Stimulated activated effector memory CD8-positive, alpha-beta T cell treated with anti-CD3 and anti-CD28 coated beads, Interleukin-12 subunit alpha, Interleukin-12 subunit beta, amount 100 ng/mL, for 72 hours (primary cell): ENCODE results near the gene KRT78.

Experiments used
- ATAC-seq: fragments of 150-1000 bp; cut with Tn5 transposase; 2 replicates; pipeline ENCODE4 v1.10.0; 2021
- DNase-seq, 2 donors: peaks; one replicate each; pipeline ENCODE4 v3.0.0; 2021 to 2022; ENCODE audit warnings: low spot score in 2 of 2
- H3K27ac Mint-ChIP-seq: one replicate; pipeline ENCODE4 v1.8.0; 2022; ENCODE audit warnings: mild to moderate bottlenecking, mixed read lengths
- H3K36me3 Mint-ChIP-seq: one replicate; pipeline ENCODE4 v1.8.0; 2022; ENCODE audit warnings: mild to moderate bottlenecking, mixed read lengths
- H3K4me1 Mint-ChIP-seq: one replicate; pipeline ENCODE4 v1.8.0; 2022; ENCODE audit warnings: mixed read lengths
- H3K4me3 Mint-ChIP-seq: one replicate; pipeline ENCODE4 v1.8.0; 2022; ENCODE audit warnings: mild to moderate bottlenecking, mixed read lengths
- H3K9me3 Mint-ChIP-seq: one replicate; pipeline ENCODE4 v1.8.0; 2022; ENCODE audit warnings: mixed read lengths

KRT78 gene

DNA sequence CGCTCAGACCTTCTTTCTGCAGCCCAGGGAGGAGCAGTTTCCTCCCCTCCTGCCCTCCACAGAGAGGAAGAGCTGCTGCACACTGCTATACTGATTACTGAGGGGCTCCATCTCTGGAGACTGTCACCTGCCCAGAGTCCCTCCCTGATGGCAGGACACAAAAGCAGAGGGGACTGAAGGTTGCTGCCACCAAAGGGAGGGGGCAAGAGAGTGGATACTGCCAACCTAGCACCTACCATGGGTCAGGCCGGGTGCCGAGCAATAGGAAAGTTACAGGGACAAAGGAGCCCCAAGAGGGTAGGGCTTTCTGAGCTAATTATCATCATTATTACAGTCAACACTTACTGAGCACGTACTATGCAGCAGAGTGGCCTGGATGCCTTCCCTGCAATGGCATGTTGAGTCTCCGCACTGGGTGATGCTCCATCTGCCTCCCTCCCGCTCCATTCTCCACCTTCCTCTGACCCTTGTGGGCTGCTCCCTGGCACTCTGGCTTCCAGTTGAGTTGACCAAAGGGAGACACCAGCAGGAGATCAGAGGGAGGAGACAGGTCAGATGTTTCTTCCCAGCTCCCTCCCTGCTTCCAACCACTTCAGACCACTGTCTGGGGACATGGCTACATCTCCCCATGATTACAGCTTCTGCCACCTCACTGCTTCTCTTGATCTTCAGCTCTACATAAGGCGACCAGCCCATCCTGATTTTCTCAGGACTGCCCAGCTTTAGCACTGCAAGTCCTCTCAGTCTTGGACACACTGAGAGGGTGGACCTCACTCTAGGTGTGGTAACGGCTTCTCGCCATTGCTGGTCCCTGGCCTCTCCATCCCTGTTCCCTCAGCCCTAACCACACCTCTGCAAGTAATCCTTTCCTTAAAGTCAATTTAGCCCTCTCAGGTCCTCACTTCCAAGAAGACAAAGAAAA, 12.0 kb downstream of the KRT78 start:
- DNase-seq (no peak), ATAC-seq (no peak)
- Mint-ChIP-seq H3K4me3 (peak overlapping the region; percentile 63), H3K4me1 (peaks cover 33% of the 10 kb centered on the region), H3K27ac (peak overlapping the region; percentile 91), H3K36me3 (peaks cover 6% of the 10 kb centered on the region), H3K9me3 (no peaks in the 10 kb centered on the region)

- Mint-ChIP-seq H3K4me1 (peaks cover 33% of the 10 kb centered on the region), H3K27ac (peak overlapping the region; percentile 91), H3K9me3 (no peaks in the 10 kb centered on the region), H3K4me3 (peak overlapping the region; percentile 63), H3K36me3 (peaks cover 6% of the 10 kb centered on the region)
- ATAC-seq (peak; percentile 98), DNase-seq (peak; percentile 52 to 69)
Measured at GRCh38 chr12:52836042-52836466, 12.7 kb downstream of the KRT78 start.

- Mint-ChIP-seq H3K4me3 (peak overlapping the region; percentile 63), H3K36me3 (peaks cover 6% of the 10 kb centered on the region), H3K4me1 (peaks cover 33% of the 10 kb centered on the region), H3K9me3 (no peaks in the 10 kb centered on the region), H3K27ac (peak overlapping the region; percentile 91)
- no peak for DNase-seq
- ATAC-seq: no peak
Measured at GRCh38 chr12:52835271-52836041, 13.3 kb downstream of the KRT78 start.

- DNase-seq (no peak), ATAC-seq (no peak)
- no peaks in the 10 kb centered on the region for H3K9me3 Mint-ChIP-seq
- H3K4me3 Mint-ChIP-seq: no peak overlapping the region
- peaks cover 6% of the 10 kb centered on the region for H3K36me3 Mint-ChIP-seq
- peaks cover 38% of the 10 kb centered on the region for H3K4me1 Mint-ChIP-seq
- peak overlapping the region; percentile 91 for H3K27ac Mint-ChIP-seq
Measured at GRCh38 chr12:52834727-52835001, 14.1 kb downstream of the KRT78 start.

DNA sequence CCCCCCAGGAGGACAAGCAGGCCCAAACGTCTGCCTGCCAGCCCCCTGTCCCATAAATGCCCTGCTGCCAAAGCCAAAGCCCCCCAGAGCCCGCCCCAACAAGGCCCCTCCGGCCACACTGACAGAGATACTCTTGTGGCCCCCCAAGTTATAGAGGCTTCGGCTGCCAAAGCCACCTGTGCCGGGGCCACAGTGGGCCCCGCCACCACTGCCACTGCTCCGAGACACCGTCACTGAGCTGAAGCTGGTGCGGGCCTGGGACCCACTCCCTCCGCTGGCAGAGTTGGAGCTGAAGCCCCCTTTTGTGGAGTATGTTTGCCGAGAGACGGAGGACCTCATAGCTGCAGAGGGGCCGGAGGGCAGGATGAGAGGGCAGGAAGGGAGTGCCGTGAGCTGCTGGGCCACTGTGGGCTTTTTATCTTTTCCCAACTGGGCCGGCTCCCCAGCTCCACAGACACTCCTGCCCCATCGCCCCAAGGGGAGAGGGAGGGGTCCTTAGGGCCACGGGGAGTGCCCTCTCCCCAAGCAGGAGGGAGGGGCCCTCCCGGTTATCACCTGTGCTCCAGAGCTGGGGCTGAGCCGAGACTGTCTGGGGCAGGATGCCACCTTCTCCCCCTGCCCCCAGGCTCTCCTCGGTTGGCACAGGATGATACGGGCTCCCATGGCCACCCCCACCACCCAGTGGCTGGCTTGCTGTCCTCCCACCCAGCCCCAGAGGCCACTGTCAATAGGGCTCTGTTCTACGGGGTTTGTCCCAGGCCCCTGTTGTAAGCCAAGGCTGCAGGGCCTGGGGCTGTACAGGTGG, 14.7 kb downstream of the KRT78 start, which contains the start of gene KRT79:
Gene KRT79, minus strand, starts transcription at position 390 of the 805 bp plus-strand sequence. Its CDS starts 51 bp downstream, at position 339.
- H3K36me3 Mint-ChIP-seq: peaks cover 6% of the 10 kb centered on the region
- peaks cover 38% of the 10 kb centered on the region for H3K4me1 Mint-ChIP-seq
- ATAC-seq: no peak
- H3K4me3 Mint-ChIP-seq: peak within 1 kb of the TSS; percentile 63
- H3K27ac Mint-ChIP-seq: peak within 1 kb of the TSS; percentile 91
- H3K9me3 Mint-ChIP-seq: no peaks in the 10 kb centered on the region
- no peak for DNase-seq

GRCh38 chr12:52832985-52833905, 15.5 kb downstream of the KRT78 start:
- no peak for ATAC-seq

GRCh38 chr12:52832451-52832850, 16.3 kb downstream of the KRT78 start:
- H3K4me1 Mint-ChIP-seq: peaks cover 35% of the 10 kb centered on the region

More at GRCh38 chr12:52832985-52833905, 15.5 kb downstream of the KRT78 start:
- DNase-seq: no peak
- Mint-ChIP-seq H3K36me3 (peaks cover 6% of the 10 kb centered on the region), H3K9me3 (no peaks in the 10 kb centered on the region), H3K4me3 (no peak overlapping the region), H3K27ac (peak overlapping the region; percentile 91), H3K4me1 (peaks cover 38% of the 10 kb centered on the region)

DNA sequence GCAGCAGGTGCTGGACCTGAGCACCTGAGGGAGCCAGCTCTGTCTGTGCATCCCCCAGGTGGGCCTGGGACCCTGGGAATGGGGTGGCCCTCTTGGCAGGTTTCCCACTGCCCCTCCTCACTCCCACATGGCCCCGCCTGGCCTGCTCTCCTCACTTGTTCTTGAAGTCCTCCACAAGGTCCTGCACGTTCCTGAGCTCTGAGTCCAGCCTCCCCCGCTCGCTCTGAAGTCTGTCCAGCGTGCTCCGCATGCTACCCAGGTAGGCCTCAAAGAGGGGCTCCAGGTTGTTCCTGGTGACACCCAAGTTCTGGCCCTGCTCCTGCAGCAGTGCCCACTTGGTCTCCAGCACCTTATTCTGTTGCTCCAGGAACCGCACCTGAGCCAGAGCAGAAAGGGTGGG, 17.5 kb downstream of the KRT78 start:
- Mint-ChIP-seq H3K27ac (peak overlapping the region; percentile 3), H3K36me3 (no peaks in the 10 kb centered on the region), H3K4me1 (peaks cover 23% of the 10 kb centered on the region), H3K9me3 (no peaks in the 10 kb centered on the region), H3K4me3 (no peak overlapping the region)
- DNase-seq: no peak
- no peak for ATAC-seq

More at GRCh38 chr12:52832451-52832850, 16.3 kb downstream of the KRT78 start:
- H3K27ac Mint-ChIP-seq: peak overlapping the region; percentile 91
- H3K36me3 Mint-ChIP-seq: peaks cover 6% of the 10 kb centered on the region
- H3K4me3 Mint-ChIP-seq: no peak overlapping the region
- ATAC-seq (no peak), DNase-seq (no peak)
- no peaks in the 10 kb centered on the region for H3K9me3 Mint-ChIP-seq

GRCh38 chr12:52829986-52830770, 18.6 kb downstream of the KRT78 start:
- Mint-ChIP-seq H3K4me3 (no peak overlapping the region), H3K36me3 (no peaks in the 10 kb centered on the region), H3K4me1 (peaks cover 12% of the 10 kb centered on the region), H3K27ac (peak overlapping the region; percentile 21), H3K9me3 (no peaks in the 10 kb centered on the region)
- ATAC-seq (no peak), DNase-seq (no peak)

DNA sequence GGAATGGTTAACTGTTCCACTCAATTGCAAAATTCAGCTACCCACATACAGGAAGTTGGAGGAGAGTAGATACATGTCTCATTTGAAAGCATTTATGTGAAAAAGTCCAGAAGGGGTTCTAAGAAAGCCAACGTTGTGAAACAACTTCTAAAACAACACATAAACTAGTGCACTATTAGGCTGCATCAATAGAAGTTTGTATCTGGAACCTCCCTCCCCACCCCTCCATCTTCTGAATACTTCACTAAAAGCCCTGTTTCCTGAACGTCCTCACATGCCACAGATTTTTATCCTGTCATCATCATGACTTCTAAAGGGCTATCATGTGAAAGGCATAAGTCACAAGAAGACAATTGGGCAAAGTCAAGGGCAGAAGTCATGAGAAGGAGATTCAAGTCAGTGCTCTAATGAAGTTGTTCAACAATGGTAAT, 20.2 kb downstream of the KRT78 start:
- DNase-seq: no peak
- Mint-ChIP-seq H3K27ac (no peak overlapping the region), H3K4me3 (no peak overlapping the region), H3K36me3 (no peaks in the 10 kb centered on the region), H3K4me1 (peaks cover 5% of the 10 kb centered on the region), H3K9me3 (no peaks in the 10 kb centered on the region)
- ATAC-seq: no peak

- no peaks in the 10 kb centered on the region for H3K36me3 Mint-ChIP-seq
- H3K9me3 Mint-ChIP-seq: no peaks in the 10 kb centered on the region
- no peak for DNase-seq
- H3K27ac Mint-ChIP-seq: peak overlapping the region; percentile 53
- peaks cover 5% of the 10 kb centered on the region for H3K4me1 Mint-ChIP-seq
- H3K4me3 Mint-ChIP-seq: no peak overlapping the region
- no peak for ATAC-seq
Measured at GRCh38 chr12:52828156-52828555, 20.6 kb downstream of the KRT78 start.

- Mint-ChIP-seq H3K27ac (peak overlapping the region; percentile 53), H3K4me3 (no peak overlapping the region), H3K9me3 (no peaks in the 10 kb centered on the region), H3K4me1 (peaks cover 5% of the 10 kb centered on the region), H3K36me3 (no peaks in the 10 kb centered on the region)
- no peak for ATAC-seq
- no peak for DNase-seq
Measured at GRCh38 chr12:52827499-52828090, 21.2 kb downstream of the KRT78 start.
